ENCODE results near the gene SPON2.

The SPON2 gene

GRCh38 chr4:1172228-1172851, at the start of gene SPON2:
Gene SPON2, minus strand, starts transcription at chr4:1172583.
- no peak for DNase-seq (ENCODE audit: low spot score)

GRCh38 chr4:1221155-1221870, 48.9 kb upstream of the SPON2 start:
- no peak for DNase-seq (ENCODE audit: low spot score)

- no peak for DNase-seq (ENCODE audit: low spot score)
These were observed 48.2 kb upstream of the SPON2 start for GRCh38 chr4:1220566-1220965.

- DNase-seq (ENCODE audit: low spot score), result no peak
These were observed 47.2 kb upstream of the SPON2 start for GRCh38 chr4:1219566-1219950.

GRCh38 chr4:1218634-1219565, 46.5 kb upstream of the SPON2 start:
- DNase-seq (ENCODE audit: low spot score), result no peak

- DNase-seq (ENCODE audit: low spot score), result no peak
These were observed 45.0 kb upstream of the SPON2 start for GRCh38 chr4:1217366-1217765.

- no peak for DNase-seq (ENCODE audit: low spot score)
These were observed 44.5 kb upstream of the SPON2 start for GRCh38 chr4:1216869-1217294.

GRCh38 chr4:1216076-1216614, 43.8 kb upstream of the SPON2 start:
- no peak for DNase-seq (ENCODE audit: low spot score)

- no peak for DNase-seq (ENCODE audit: low spot score)
These were observed 43.0 kb upstream of the SPON2 start for GRCh38 chr4:1215141-1216075.

GRCh38 chr4:1214101-1215095, 42.0 kb upstream of the SPON2 start:
- DNase-seq (ENCODE audit: low spot score), result no peak

GRCh38 chr4:1213336-1213995, 41.1 kb upstream of the SPON2 start:
- DNase-seq (ENCODE audit: low spot score), result no peak

- no peak for DNase-seq (ENCODE audit: low spot score)
These were observed 40.4 kb upstream of the SPON2 start for GRCh38 chr4:1212546-1213335.

- DNase-seq (ENCODE audit: low spot score), result no peak
These were observed 39.6 kb upstream of the SPON2 start for GRCh38 chr4:1211891-1212545.

GRCh38 chr4:1211371-1211770, 39.0 kb upstream of the SPON2 start:
- DNase-seq (ENCODE audit: low spot score), result no peak

GRCh38 chr4:1210971-1211370, 38.6 kb upstream of the SPON2 start:
- DNase-seq (ENCODE audit: low spot score), result no peak

GRCh38 chr4:1210241-1210841, 38.0 kb upstream of the SPON2 start:
- no peak for DNase-seq (ENCODE audit: low spot score)

GRCh38 chr4:1209821-1210220, 37.4 kb upstream of the SPON2 start:
- DNase-seq (ENCODE audit: low spot score), result no peak

Measured in ecto neural progenitor cell (in vitro differentiated cells).